Lower leg skin (tissue), 4 donors: ENCODE measurements around the gene SMIM12. TPM values are rescaled to one million over a fixed set of nuclear protein-coding genes. Genes with fewer than 3 reads are reported as not detected.
"Not testable (repeated sequence)": the region's sequence is repeated elsewhere in the genome, so short reads cannot be mapped to it uniquely, and the experiment has no call there.

Source experiments
- DNase-seq, 2 donors: peaks; one replicate each; pipeline ENCODE4 v3.0.0-alpha.2; 2019; ENCODE audit warnings: low spot score in 2 of 2
- H3K4me3 ChIP-seq: fragments of 200-600 bp; sonication (generic); 2 replicates; pipeline ENCODE4 v1.5.1; 2017; ENCODE audit warnings: mild to moderate bottlenecking, low read depth; ENCODE audit not compliant: poor library complexity, severe bottlenecking
- CTCF ChIP-seq, 3 donors: fragments of 450-650 bp; IDR thresholded peaks; one replicate each; pipeline ENCODE4 v1.5.1; 2016; ENCODE audit warnings: antibody characterized with exemption in 3 of 3, mild to moderate bottlenecking in 3 of 3, moderate library complexity in 2 of 3
- POLR2A ChIP-seq, 2 donors: fragments of 450-650 bp; IDR thresholded peaks; one replicate each; pipeline ENCODE4 v1.6.1; 2016 to 2017; ENCODE audit warnings: antibody characterized with exemption in 2 of 2, mild to moderate bottlenecking in 1 of 2, moderate library complexity in 1 of 2
- WGBS, 2 donors: methylation state at CpG; one replicate each; pipeline ENCODE4 v1.1.5; 2018; 5-methylcytosine and 5-hydroxymethylcytosine counted together
- intact Hi-C: fragments of 100-400 bp; cut with DNase I; formaldehyde crosslinking; loops from one replicate; pipeline ENCODE4 v1.15.0; 2023; ENCODE audit warnings: low total_unique reads
- total RNA-seq, 4 donors: library from RNA; depleted of rRNA; stranded (reverse); fragments of >200 nt; gene quantifications; one replicate each; pipeline ENCODE4 v1.1.0, GENCODE V29; 2016

The SMIM12 gene
- total RNA-seq, 4 donors from 2014 or later, result 22.7 to 28.8 (median 25.7) TPM

GRCh38 chr1:34824817-34825454, 34.6 kb downstream of the SMIM12 start:
- intact Hi-C loops, result no loop called here
- DNase-seq, result no peak
- TF ChIP-seq CTCF (IDR thresholded peaks at IDR 0.05) (no peak), POLR2A (IDR thresholded peaks at IDR 0.05) (no peak)
- WGBS, 2 donors, result 81 to 99% methylated on average over 3 of the region's 3 CpGs
- no peak overlapping the region for H3K4me3 ChIP-seq

GRCh38 chr1:34822202-34822601, 37.3 kb downstream of the SMIM12 start:
- TF ChIP-seq CTCF (IDR thresholded peaks at IDR 0.05), result no peak
- no peak for TF ChIP-seq POLR2A (IDR thresholded peaks at IDR 0.05)
- DNase-seq, result no peak
- H3K4me3 ChIP-seq, result no peak overlapping the region
- 75 to 89% methylated on average over 3 of the region's 3 CpGs for WGBS, 2 donors
- intact Hi-C loops, result no loop called here

- intact Hi-C loops, H3K4me3 ChIP-seq, DNase-seq: not testable (repeated sequence)
- 95% methylated on average over 2 of the region's 2 CpGs for WGBS, 2 donors
These were observed 40.7 kb downstream of the SMIM12 start for GRCh38 chr1:34818862-34819261.

DNA sequence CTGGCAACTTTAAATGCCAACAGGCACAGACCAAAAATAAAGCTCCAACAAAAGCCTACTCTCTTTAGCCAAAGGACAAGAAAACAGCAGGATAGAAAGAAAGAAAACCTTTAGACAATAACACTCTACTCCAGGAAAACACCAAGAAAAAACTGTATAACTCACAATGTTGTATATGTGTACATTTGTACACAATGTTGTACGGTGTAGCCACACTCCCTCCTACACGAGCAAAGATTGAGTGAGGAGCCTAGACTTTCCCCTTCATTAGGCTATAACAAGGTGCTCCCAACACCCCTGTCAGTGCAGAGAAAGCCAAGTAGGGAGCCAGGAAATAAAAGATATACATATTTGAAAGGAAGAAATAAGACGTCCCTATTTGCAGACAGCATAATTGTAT, 42.8 kb downstream of the SMIM12 start:
- WGBS, 2 donors, result 78 to 80% methylated on average over 3 of the region's 3 CpGs
- intact Hi-C loops, result no loop called here
- DNase-seq, result no peak
- H3K4me3 ChIP-seq, result no peak overlapping the region
- TF ChIP-seq POLR2A (IDR thresholded peaks at IDR 0.05) (no peak), CTCF (IDR thresholded peaks at IDR 0.05) (no peak)

DNA sequence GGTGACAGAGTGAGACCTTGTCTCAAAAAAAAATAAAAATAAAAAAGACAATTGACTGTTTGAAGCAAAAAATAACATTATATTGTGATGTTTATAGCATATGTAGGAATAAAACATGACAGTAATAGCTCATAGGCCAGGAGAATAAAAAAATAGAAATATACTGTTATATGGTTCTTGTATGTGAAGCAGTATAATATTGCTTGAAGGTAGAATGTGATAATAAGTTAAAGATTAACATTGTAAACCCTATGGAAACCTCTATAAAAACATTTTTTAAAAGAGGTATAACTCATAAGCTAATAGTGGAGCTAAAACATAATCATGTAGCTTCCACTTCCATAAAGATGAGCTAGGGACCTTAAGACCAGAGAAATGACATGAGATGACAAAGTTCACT, 43.2 kb downstream of the SMIM12 start:
- no peak for DNase-seq
- H3K4me3 ChIP-seq, result no peak overlapping the region
- intact Hi-C loops, result no loop called here
- TF ChIP-seq POLR2A (IDR thresholded peaks at IDR 0.05), result no peak
- no peak for TF ChIP-seq CTCF (IDR thresholded peaks at IDR 0.05)

- DNase-seq, H3K4me3 ChIP-seq, intact Hi-C loops: not testable (repeated sequence)
- WGBS, 2 donors, result 95 to 97% methylated on average over 3 of the region's 3 CpGs
These were observed 48.8 kb downstream of the SMIM12 start for GRCh38 chr1:34810781-34811180.

DNA sequence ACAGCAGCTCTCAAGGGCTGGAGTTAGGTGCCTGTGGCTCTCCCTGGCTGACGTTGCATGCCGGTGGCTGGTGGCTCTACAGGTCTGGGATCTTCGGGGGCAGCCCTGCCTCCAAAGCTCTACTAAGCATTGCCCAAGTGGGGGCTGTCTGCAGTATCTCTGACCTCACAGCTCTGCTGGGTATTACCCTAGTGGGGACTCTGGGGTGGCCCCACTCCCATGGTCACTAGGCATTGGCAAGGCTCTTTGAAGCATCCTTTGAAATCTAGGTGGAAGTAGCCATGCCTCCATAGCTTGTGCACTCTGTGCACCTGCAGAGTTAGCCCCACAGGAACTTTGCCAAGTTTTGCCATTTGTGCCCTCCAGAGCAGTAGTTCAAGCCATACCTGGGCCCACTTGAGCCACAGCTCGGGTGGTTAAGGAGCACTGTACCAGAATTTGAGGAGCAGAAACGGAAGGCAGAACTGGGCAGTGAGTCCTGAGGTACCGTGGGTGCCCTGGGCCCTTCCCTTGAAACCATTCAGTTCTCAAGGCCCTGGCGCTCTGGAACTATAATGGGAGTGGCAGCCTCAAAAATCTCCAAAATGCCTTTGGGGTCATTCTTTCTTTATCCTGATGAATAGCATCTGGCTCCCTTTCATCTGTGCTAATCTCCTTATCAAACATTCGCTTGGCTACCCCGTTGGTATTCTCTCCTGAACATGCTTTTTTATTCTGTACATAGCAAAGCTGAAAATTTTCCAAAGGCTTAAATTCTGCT, 51.3 kb downstream of the SMIM12 start:
- H3K4me3 ChIP-seq, result no peak overlapping the region
- WGBS, 2 donors, result 59 to 80% methylated on average over 9 of the region's 9 CpGs
- TF ChIP-seq CTCF (IDR thresholded peaks at IDR 0.05) (no peak), POLR2A (IDR thresholded peaks at IDR 0.05) (no peak)
- intact Hi-C loops, result no loop called here
- no peak for DNase-seq
